Sciatic nerve (tissue), 2 donors: ENCODE measurements around the gene SORCS2. TPM values are rescaled to one million over a fixed set of nuclear protein-coding genes. Genes with fewer than 3 reads are reported as not detected.
A peak's percentile ranks its signal among the peaks of the same experiment; 100 is the strongest.

Experiments used
- ATAC-seq: fragments of 200-7000 bp; cut with Tn5 transposase; one replicate; pipeline ENCODE4 v1.9.1; 2020; ENCODE audit warnings: mild to moderate bottlenecking, moderate library complexity
- DNase-seq: peaks from one replicate; pipeline ENCODE4 v3.0.0-alpha.2; 2020; ENCODE audit warnings: low spot score
- intact Hi-C: fragments of 100-400 bp; cut with DNase I; formaldehyde crosslinking; loops from one replicate; pipeline ENCODE4 v1.14.2; 2022
- total RNA-seq: library from RNA; stranded (reverse); fragmentation: NEBNext Ultra II Directional; extraction: Animal tissue kit (Norgen Biotek cat#: 25700); gene quantifications from one replicate; pipeline ENCODE4 v1.2.1, GENCODE V29; 2021
- donor health status: DM: no; HTN: no; CAD: no.
- donor health status: DM: no; HTN: no; CAD: no.

SORCS2 gene
- total RNA-seq, 1 donor from 2014 or later = 52.5 TPM

DNA sequence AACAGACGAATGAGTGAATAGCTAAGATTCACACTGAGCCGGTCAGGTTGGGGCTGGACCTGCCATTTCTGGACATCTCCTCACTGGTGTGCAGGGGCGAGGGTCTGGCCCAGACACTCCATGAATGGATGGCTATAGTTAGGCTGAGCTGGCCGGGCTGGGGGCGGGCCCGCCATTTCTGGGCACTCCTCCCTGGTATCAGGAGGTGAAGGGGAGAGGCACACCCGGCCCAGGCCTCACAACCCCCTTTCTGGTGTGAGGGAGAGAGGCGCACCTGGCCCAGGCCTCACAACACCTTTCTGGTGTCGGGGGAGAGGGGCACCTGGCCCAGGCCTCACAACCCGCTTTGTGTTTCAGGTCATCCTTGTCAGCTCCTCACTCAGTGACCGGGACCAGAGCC lies 445.6 kb downstream of the SORCS2 start:
- ATAC-seq (no peak), DNase-seq (no peak)
- intact Hi-C loops = no loop called here

DNA sequence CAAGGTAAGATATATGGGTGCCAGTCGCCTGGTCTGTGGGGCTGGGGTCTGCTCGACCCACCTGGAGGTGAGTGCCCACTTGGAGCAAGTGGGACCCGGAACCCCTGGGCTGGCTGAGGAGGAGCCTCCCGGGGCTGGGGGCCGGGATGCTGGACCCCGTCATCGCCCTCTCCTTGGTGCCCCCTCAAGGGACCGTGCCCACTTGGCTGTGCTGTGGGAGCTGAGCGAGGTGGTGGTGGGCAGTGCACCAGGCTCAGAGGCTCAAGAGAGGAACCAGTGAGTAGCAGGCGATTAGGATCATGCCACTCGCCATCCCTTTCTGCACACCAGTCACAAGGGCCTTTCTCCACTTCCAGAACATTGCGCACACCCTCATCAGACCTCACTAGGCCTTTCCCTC lies 446.2 kb downstream of the SORCS2 start:
- DNase-seq = no peak
- intact Hi-C loops = no loop called here
- ATAC-seq = no peak

DNA sequence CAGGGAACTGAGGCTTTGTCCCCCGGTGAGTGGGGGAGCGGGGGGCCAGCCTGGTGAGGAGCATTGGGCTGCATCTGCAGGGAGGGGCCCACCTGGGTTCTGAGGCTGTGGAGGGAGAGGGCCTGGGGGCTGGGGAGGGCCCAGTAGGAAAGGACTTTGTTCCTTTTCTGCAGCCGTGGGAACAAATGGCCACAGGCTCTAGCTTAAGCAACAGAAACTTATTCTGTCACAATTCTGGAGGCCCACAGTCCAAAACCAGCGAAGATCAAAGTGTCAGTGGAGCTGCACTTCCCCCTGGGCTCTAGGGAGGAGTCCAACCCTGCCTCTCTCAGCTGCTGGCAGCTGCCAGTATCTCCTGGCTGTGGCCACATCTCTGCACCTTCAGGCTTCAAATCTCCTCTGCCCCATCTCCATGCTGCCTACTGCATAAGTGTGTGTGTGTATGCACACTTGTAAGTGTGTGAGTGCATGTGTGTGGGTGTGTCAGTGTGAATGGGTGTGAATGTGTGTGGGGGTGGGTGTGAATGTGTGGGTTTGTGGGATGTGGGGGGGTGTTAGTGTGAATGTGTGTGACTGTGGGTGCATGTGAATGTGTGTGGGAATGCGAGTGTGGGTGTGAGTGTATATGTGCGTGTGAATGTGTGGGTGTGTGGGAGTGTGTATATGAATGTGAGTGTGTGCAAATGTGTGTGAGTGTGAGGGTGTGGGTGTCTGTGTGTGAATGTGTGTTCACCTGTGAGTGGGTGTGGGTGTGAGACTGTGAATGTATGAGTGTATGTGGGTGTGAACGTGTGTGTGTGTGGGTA lies 446.8 kb downstream of the SORCS2 start:
- ATAC-seq = no peak
- DNase-seq = no peak
- intact Hi-C loops = no loop called here

- ATAC-seq (no peak), DNase-seq (no peak)
- intact Hi-C loops = loop anchor here (2.0 kb wide), 1 partner anchor 25 kb away; no protein-coding TSS in a partner anchor
Observed at GRCh38 chr4:7640136-7640535, 447.8 kb downstream of the SORCS2 start.

GRCh38 chr4:7641712-7642111 lies 449.4 kb downstream of the SORCS2 start:
- ATAC-seq (no peak), DNase-seq (no peak)
- intact Hi-C loops = loop anchor here (2.0 kb wide), 1 partner anchor 23 kb away; no protein-coding TSS in a partner anchor

GRCh38 chr4:7642741-7643458 lies 450.6 kb downstream of the SORCS2 start:
- intact Hi-C loops = no loop called here
- no peak for ATAC-seq
- DNase-seq = no peak

- ATAC-seq (no peak), DNase-seq (no peak)
- intact Hi-C loops = no loop called here
Observed at GRCh38 chr4:7645158-7645557, 452.8 kb downstream of the SORCS2 start.

DNA sequence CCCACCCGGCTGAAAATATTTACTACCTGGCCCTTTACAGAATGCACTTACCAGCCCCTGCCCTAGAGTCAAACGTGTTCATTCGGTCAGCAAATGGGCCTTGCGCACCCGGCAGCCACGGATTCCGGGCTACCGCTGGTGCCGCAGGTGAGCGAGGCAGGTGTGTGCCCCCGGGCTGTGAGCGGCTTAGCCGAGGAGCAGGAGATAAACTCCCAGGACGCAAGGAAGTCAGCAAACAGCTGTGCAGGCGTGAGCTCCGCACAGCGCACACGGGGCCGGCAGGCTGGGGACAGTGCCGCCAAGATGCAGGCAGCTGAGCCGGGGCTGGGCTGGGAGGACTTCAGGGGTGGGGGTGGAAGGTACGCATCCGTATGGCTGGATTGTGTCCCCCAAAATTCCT lies 453.6 kb downstream of the SORCS2 start:
- intact Hi-C loops = no loop called here
- DNase-seq (no peak), ATAC-seq (no peak)

- intact Hi-C loops = no loop called here
- no peak for ATAC-seq
- DNase-seq = no peak
Observed at GRCh38 chr4:7646384-7647061, 454.2 kb downstream of the SORCS2 start.

- intact Hi-C loops = no loop called here
- ATAC-seq (no peak), DNase-seq (no peak)
Observed at GRCh38 chr4:7647186-7647585, 454.8 kb downstream of the SORCS2 start.

DNA sequence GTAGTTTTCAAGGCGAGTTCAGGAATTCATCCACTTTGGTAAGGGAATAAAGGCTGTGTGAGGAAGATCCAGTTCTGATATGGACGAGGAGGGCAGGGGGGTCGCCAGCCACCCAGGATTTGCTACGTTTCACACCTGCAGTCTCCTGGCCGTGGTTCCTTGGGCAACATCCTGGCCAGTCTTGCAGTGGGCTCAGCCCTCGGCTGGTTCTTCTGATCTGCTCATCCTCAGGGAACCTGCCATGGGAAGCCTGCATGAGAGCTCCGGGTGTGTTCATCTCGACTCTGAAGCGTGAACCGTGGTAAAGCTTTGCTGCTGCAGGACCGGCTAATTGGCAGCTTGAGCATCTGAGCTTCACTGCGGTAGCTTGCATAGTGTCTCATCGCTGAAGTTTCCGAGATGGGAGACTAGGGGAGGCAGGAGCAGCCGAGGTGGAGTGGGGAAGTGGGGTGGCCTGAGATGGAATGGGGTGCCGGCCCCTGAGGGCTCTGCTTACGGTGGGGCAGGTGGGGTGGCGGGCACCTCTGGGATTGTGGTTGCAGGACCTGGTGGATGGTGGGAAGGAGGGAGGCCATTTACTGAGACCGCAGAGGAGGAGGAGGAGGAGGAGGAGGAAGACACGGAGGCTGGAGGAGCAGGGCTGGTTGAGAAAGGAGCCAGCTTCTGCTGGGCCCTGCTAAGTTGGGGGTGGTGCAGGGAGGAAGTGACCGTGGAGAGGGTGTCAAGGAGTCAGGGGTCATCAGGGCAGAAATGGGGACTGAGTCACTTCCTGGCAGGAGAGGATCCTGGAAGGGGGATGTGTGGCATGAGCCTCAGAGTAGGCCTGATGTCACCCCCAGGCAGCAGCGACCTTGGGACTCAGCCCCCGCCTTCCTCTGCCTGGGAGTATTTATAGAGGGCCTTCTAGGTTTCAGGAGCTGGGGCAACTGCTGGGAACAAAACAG lies 455.5 kb downstream of the SORCS2 start:
- no peak for DNase-seq
- ATAC-seq = no peak
- intact Hi-C loops = no loop called here

DNA sequence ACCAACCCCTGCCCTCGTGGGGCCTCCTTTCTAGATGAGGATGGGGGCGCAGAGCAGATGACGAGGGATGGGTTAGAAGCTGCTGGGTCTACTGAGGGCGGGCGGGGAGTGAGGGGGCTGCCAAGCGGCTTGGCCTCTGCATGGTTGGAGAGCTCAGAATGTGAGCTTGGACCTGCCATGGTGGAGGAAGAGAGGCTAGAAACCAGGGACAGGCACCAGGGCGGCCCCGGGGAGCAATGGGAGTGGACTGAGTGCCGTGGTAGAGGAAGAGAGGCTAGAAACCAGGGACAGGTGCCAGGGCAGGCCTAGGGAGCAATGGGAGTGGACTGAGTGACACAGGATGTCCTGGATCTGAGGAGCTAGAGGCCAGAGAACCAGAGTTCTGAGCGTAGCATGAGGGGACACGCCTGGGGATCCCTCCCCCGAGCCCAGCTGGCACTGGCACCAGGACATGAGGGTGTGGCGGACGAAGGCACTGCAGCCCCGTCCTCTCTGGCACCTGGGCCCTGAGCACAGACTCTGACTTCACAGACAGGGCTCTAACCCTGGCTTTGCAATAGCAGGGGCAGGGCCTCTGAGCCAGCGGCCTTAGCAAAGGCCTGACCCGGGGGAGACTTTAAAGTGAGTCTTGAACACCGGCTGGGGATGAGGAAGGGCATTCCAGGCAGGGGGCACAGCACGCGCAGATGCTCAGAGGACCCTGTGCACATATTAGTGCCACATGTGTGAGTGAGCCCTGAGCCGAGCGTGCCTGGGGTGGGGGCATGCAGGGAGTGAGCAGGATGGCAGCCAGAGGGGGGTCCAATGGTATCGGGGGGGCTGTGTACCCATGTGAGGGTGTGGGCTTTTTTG lies 456.4 kb downstream of the SORCS2 start:
- ATAC-seq = no peak
- intact Hi-C loops = no loop called here
- no peak for DNase-seq

DNA sequence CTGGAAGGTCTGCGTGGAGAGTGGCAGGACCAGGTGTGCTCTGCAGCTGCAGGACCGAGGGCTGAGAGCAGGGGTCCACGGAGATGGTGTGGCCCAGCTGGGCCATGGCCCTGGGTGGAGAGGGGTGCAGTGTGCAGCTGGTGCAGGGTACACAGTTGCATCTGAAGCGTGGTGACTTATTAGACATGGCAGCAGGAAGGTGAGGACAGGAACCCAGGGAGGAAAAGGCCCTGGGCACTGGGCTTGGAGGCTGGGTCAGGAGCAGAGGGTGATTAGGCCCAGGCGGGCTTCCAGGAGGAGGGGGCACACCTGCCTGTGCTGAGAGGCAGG lies 457.0 kb downstream of the SORCS2 start:
- ATAC-seq (no peak), DNase-seq (no peak)
- intact Hi-C loops = no loop called here

GRCh38 chr4:7649741-7650531 lies 457.6 kb downstream of the SORCS2 start:
- DNase-seq = no peak
- no peak for ATAC-seq
- intact Hi-C loops = no loop called here

GRCh38 chr4:7650606-7651385 lies 458.5 kb downstream of the SORCS2 start:
- ATAC-seq = peak; percentile 45
- no peak for DNase-seq

DNA sequence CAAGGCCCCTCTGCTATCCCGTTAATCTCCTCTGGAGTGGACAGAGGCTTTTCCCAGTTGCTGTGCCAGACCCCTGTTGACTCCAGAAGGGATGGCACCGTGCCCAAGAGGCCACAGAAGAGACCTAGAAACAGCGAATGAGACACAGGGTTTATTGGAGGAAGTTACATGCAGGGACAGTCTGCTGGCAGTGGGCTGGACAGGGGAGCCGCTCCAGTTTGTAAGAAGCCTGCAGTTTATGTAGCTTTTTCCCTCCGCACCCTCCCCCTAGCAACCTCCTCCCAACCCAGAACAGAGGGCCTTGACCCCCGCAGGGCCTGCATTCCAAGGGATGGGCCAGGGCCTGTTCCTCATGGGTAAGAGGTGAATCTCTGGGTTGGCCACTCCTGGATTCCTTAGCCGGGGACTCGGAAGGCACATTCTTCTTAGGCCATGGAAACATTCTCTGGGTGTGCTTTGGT lies 459.2 kb downstream of the SORCS2 start:
- ATAC-seq = peak; percentile 75
- intact Hi-C loops = no loop called here
- no peak for DNase-seq

More at GRCh38 chr4:7650606-7651385, 458.5 kb downstream of the SORCS2 start:
- intact Hi-C loops = no loop called here
